Activated CD4-positive, alpha-beta T cell treated with anti-CD3 and anti-CD28 coated beads, Interleukin-2, amount 50 U/mL, for 24 hours (primary cell): ENCODE data around the gene HSPA14.
"Not testable (repeated sequence)": the region's sequence is repeated elsewhere in the genome, so short reads cannot be mapped to it uniquely, and the experiment has no call there.

Source experiments
- DNase-seq, 2 donors: peaks; one replicate each; pipeline ENCODE4 v3.0.0-alpha.2; 2020; ENCODE audit warnings: low read depth in 1 of 2, low spot score in 1 of 2

Gene HSPA14, protein sequence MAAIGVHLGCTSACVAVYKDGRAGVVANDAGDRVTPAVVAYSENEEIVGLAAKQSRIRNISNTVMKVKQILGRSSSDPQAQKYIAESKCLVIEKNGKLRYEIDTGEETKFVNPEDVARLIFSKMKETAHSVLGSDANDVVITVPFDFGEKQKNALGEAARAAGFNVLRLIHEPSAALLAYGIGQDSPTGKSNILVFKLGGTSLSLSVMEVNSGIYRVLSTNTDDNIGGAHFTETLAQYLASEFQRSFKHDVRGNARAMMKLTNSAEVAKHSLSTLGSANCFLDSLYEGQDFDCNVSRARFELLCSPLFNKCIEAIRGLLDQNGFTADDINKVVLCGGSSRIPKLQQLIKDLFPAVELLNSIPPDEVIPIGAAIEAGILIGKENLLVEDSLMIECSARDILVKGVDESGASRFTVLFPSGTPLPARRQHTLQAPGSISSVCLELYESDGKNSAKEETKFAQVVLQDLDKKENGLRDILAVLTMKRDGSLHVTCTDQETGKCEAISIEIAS

DNA sequence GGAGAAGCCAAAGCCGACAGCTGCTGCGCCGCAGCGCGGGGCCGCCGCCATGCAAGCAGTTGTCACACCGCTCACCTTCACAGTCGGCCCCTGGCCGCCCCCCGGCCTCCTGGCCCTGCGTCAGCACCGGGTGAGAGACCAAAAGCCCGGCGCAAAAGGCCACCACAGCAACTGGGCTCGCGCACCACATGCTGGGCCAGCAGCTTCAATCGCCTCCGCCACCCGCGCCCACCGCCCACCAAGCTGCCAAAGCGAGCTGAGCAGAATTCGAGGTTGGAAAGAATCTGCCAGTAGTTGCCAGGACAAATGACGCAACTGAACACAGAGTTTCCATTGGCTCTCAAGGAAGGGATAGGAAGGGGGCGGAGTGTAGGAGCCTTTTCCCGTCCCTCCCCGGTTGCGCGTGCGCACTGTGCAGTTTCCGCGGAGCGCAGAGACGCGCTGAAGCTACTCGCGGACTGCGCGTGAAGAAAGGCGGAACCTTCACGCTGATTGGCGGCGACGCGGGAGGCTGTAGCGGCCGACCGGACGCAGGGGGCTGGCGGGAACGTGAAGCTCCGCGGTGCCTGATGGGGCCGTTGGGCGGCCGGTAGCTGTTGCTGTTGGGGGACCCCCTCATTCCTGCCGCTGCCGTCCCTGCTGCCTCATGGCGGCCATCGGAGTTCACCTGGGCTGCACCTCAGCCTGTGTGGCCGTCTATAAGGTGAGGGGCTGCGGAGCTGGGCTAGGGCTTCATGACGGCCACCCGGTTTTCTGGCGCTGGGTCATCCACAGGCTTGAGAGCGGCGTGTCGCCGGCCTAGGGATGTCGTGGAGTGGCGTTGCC, at the start of gene HSPA14, which contains the start of the genes CDNF and MSANTD7:
TSS of gene HSPA14 (plus strand) at position 550 of the 825 bp plus-strand sequence. CDS start at position 647, 97 bp downstream.
TSS of gene CDNF (minus strand) at position 281 of the 825 bp plus-strand sequence. CDS start at position 190, 91 bp downstream.
TSS of gene MSANTD7 (plus strand) at position 550 of the 825 bp plus-strand sequence. CDS start 3,979 bp downstream, outside the sequence.
- DNase-seq, result peak; percentile 97 to 99

DNA sequence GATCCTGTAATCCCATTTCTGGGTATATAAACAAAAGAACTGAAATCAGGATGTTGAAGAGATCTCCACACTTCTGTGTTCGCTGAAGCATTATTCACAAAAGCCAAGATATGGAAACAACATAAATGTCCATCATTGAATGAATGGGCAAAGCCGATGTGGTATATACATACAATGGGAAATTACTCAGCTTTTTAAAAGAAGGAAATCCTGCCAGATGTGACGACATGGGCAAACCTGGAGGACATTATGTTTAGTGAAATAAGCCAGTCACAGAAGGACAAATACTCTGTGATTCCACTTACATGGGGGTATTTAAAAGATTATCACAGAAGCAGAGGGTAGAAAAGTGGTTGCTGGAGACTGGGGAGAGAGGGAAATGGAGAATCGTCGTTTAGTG, 39.5 kb upstream of the HSPA14 start:
- DNase-seq, result no peak

DNA sequence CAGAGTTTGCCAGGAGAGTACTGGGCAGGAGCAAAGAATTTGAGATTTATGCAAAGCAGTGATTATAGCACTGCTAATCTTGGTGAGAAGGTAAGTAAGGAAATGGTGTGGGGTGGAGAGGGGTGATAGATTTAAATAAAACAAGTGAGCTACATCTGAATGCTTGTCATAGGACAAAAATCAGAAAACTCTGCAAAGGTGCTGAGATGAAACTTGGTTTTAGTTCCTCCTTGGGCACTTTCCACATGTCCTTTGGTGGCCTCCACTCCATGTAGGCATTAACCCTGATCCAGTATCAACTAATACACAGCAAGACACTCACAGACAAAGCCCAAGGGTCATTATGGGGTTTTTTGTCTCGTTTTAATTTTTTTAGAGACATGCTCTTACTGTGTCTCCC, 37.7 kb upstream of the HSPA14 start:
- DNase-seq, result no peak

DNA sequence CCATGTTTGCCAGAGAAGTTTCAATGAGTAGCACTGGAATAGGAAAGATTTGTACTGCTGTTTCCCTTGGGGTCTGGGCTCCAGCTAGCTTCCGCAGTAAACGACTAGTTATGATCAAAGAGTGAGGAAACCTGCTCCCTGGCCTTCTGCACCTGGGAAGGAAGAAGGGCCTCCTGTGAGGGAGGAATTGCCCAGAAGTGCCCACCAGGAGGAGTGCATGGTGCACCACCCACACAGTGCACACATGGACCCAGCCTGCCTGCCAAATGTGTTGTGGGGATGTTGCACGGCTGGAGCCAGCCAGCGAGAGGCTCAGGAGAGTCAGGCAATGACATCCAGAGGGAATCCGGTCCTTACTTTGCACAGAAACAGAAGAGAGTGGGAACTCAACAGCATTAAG, 36.4 kb upstream of the HSPA14 start:
- no peak for DNase-seq

DNA sequence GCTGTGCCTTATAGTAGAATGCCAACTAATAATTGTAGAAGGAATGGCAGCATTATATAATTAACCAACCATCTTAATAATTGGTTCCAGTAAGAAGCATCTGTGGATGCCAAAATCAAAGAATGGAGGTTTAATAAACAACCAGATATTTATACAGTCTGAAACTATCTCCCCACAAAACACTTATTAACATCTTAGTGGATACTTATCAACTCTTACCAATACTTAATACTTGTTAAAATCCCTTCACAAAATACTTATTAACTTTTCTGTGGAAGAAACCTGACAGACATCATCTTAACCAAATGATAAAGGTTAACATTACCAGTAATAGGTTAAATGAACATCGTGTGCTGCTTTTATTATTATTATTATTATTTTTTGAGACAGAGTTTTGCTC, 34.3 kb upstream of the HSPA14 start:
- no peak for DNase-seq

DNA sequence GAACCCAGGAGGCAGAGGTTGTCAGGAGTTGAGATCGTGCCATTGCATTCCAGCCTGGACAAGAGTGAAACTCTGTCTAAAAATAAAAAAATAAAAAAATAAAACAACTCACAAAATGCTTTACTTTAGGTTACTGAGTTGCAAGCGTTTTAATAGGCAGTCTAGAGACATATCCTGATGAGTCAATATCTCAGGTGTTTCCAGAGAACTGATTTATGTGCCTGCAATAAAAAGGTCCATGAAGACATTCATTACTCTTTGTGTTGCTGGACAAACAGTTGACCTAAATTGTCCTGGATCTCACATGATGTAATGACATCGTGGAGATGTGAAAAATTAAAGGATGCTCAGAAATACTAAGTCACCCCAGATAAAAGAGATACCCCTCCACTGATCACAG, 31.8 kb upstream of the HSPA14 start:
- DNase-seq, result no peak

DNA sequence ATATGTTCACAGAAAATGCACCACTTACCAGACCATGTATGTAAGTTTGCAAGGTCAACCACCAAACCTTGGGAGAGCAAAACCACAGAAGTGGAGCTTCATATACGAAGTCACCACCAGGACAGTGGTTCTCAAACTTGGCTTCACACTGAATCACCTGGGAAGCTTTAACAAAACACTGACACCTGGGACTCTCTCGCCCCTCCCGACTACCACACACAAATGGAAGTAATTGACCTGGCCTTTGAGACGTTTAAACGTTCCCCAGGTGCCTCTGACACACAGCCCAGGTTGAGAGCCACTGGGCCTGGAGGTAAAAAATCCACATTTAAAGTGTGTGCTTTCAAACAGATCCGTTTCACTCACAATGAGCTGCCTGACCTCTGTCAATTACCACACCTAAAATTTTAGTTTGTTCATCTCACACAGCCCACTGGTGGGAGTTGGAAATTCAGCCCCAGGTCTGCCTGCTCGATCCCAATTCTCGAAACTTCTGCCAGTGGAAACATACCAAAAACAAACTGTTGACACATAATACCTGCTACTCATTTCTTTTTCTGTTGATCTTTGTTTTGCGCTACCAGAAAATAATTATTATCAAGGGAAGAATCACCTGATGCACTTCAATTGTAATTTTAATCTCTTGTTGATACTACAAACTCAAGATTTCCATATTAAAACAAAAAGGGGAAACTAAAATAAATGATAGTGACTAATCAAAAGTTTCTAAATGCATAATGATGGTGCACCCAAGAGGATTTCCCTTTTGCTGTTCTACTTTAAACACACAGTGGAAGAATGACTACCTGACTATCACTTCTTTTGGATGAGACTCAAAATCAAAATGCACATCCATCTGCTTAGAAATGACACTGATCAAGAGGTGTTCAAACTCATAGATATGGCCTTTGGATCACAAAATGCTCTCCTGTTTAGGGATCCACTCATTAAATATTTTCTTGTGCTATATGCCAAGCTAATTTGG, 26.8 kb upstream of the HSPA14 start:
- DNase-seq, result no peak

DNA sequence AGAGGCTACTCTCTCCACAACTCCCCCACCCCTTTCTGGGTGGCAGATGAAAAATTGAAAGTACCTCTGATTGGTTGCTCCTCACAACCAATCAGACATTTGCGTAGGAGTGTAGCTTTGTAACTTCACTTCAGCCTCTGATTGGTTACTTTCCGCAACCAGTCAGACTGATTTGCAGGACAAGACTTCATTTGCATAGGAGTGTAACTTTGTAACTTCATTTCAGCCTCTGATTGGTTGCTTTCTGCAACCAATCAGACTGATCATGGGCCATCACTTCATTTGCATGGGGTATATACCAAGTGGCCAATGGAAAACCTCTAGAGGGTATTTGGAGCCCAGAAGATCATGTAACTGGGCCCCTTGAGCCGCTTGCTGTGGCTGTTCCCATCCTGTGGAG, 25.8 kb upstream of the HSPA14 start:
- no peak for DNase-seq

DNA sequence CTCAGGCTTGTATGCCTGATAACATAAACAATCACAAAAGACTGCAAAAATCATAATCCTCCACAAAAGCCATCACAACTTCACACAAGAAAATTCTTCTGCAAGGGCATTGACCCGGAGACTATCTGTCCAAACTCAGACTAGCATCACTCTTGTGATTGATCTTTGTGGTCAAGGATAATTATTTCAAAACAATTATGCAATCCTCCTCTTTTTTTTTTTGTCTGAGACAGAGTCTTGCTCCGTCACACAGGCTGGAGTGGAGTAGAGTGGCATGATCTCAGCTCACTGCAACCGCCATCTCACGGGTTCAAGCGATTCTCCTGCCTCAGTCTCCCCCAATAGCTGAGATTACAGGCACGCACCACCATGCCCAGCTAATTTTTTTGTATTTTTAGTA, 22.4 kb upstream of the HSPA14 start:
- DNase-seq, result no peak

DNA sequence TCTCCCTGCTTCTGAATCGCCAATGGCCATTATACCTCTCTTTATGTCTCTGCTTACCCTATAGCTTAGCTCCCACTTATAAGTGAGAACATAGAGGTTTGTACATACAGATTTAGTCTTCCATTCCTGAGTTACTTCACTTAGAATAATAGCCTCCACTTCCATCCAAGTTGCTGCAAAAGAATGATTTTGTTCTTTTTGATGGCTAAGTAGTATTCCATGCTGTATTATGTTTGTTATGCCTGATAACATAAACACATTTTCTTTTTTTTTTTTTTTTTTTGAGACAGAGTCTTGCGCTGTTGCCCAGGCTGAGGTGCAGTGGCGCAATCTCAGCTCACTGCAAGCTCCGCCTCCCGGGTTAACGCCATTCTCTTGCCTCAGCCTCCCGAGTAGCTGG, 21.4 kb upstream of the HSPA14 start:
- not testable (repeated sequence) for DNase-seq

DNA sequence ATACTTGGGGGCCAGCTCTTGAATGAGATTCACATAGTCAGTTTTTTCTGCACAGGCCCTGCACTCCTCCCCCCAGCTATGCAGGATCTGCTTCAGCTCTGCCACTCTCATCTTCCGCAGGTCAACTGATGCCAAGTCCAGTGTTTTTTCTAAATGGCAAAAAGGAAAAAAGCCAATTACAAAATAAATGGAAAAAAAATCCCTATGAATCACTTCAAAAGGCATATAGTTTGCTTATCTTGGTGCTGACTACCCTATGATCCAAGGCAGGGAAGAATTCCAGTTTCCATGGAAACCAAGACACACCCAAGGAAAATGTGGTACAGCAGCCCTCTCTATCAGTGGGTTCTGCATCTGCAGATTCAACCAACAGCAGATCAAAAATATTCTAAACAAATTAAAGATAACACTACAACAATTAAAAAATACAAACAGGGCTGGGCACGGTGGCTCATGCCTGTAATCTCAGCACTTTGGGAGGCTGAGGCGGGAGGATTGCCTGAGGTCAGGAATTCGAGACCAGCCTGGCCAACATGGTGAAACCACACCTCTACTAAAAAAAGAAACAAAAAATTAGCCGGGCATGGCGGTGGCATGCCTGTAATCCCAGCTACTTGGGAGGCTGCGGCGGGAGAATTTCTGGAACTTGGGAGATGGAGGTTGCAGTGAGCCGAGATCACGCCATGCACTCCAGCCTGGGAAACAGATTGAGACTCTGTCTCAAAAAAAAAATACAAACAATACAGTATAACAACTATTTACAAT, 17.9 kb upstream of the HSPA14 start:
- DNase-seq, result no peak

DNA sequence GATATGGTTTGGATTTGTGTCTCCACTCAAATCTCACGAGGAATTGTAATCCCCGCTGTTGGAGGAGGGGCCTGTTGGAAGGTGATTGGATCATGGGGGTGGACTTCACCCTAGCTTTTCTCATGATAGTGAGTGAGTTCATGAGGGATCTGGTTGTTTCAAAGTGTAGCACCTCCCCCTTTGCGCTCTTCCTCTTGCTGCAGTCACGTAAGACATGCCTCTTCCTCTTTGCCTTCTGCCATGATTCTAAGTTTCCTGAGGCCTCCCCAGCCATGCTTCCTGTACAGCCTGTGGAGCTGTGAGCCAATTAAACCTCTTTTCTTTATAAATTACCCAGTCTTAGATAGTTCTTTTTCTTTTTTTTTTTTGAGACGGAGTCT, 17.3 kb upstream of the HSPA14 start:
- no peak for DNase-seq

DNA sequence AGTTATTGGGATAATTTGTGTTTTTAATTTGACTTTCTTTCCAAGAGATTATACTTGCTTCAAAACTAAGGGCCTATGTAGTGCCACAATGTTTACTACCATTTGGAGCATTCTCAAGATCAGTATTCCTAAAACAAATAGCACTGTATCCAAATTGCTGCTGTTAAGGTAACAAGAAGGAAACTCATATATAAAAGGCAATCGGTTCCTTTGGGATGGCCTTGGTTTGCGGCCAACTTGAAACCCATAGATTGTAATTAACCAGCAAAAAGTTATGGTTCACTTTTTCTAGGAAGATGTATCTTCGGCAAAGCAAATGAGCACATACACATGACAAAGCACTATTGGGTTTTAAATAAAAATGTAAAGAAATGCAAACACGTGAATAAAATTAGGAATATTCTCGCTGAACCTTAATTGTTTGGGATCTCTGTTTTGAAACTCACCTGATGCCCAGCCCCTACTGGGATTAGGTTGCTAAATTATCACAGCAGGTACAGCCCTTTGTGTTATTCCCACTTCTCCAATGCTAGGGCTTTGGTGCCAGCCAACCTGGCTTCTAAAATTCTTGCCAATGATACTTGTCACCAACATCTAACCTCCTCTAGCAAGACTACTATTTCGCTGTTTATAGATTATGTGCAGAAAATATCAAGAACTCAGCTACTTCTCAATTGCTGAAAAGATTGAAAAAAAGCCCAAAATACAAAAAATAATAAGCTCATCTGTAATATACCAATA, 16.3 kb upstream of the HSPA14 start:
- no peak for DNase-seq

DNA sequence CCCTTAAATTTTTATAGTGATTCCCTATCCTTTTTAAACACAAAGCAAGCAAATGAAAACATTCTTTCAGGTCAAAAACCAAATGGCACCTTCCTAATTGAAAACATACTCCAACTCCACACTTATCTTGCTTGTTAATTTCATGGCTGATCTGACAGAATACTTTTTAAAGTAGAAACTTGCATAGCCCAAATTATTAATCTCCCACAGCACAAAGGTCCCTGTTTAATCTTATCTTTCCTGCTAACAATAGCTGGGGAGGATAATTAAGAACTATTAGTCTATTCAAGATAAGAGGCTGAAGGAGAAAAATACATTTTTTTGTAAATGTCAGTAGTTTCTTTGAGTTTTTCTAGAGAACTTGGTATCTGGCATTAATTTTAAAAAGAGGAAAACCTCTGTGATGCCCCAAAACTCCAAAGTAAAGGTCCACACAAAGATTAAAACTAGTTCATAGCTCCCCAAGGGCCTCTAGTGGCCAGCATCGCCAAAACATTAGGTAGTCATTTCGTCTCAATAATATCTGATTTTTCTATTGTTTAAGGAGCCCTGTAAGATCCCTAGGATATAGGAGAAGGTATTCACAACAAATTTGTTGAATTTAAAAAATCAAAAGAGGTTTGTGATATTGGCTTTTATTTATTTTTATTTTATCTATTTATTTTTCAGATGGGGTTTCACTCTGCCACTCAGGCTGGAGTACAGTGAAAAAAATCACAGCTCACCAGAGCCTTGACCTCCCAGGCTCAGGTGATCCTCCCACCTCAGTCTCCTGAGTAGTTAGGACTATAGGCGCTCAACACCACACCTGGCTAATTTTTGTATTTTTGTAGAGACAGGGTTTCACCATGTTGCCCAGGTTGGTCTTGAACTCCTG, 15.0 kb upstream of the HSPA14 start:
- peak in 1 of 2 donors; percentile 23 for DNase-seq

DNA sequence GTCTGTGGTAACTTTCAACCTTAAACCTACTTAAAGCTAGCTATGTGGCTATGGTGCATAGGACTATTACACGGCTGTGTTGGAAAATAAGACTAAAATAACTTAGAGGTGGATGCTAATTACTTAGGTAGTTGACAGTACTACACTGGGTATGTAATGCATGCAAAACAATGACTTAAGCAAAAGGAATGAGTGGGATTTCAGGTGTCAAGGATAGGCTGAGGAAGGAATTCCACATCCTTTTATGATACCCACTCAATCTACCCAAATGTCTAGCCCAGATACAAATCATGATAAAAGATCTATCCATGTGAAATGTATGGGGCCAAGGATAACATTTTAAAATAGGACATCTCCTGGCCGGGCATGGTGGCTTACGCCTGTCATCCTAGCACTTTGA, 14.1 kb upstream of the HSPA14 start:
- DNase-seq, result no peak

DNA sequence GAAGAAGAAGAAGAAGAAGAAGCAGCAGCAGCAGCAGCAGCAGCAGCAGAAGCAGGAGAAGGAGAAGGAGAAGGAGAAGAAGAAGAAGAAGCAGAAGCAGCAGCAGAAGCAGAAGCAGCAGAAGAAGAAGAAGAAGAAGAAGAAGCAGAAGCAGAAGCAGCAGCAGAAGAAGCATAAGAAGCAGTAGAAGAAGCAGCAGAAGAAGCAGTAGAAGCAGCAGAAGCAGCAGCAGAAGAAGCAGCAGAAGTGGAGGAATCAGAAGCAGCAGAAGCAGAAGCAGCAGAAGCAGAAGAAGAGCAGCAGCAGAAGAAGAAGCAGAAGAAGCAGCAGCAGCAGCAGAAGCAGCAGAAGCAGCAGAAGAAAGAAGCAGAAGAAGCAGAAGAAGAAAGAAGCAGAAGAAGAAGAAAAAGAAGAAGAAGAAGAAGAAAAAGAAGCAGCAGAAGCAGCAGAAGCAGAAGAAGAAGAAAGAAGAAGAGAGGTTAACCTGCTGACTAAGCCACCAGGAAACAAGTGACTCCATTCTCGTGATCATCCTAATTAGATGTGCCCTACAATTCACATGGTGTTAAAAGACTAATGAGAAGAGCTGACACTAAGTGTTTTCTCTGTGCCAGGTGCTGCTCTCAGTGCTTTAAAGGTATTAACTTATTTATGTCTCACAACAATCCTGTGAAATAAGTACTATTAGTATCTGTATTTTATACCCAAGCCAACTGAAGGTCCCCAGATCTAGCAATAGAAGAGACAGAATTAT, 11.9 kb upstream of the HSPA14 start:
- DNase-seq, result no peak

DNA sequence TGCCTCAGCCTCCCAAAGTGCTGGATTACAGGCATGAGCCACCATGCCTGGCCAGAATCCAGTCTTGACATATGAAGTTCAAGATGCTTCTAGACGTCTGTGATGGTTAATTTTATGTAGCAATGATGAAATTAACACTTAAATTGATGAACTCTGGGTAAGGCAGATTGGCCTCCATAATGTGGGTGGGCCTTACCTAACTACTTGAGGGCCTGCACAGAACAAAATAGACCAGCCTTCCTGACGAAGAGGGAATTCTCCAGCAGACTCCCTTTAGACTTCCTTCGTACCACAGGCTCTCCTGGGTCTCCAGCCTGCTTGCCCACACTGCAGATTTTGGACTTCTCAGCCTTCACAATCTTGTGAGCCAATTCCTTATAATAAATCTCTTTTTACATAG, 5.0 kb upstream of the HSPA14 start:
- no peak for DNase-seq

DNA sequence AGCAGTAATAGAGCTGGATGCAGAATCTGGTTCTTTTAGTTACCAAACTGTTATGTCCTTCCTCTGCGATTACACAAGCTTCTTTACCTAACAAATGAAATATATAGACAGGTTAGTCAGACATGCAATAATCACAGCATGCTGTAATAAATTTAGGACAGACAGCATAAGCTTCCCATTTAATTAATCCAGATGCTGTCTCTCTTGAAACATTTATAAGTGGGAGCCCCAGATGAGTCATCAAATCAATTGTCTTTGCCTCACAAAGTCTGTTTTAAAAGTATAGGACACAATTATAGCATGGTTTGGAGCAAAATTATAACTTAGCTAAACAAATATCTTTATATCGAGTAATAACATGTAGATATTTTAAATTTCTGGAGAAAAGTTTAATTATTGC, 1.9 kb upstream of the HSPA14 start:
- DNase-seq, result no peak
